ENCODE data around the gene GGACT.

The GGACT gene

GRCh38 chr13:100565286-100565685 lies 23.3 kb downstream of the GGACT start:
- Histone ChIP-seq H3K4me1 (ENCODE audit: control insufficient read depth, insufficient read depth, low read length) (no peaks in the 10 kb centered on the region), H3K36me3 (ENCODE audit: control insufficient read depth in 2 of 2, insufficient read depth in 1 of 2, low read length in 2 of 2) (no peaks in the 10 kb centered on the region), H3K9me3 (ENCODE audit: control insufficient read depth, insufficient read depth, low read depth, low read length) (no peaks in the 10 kb centered on the region), H3K4me3 (ENCODE audit: low read depth, low read length) (no peak overlapping the region), H3K27ac (ENCODE audit: extremely low read depth, low read depth, low read length) (no peak overlapping the region)
- POLR2A ChIA-PET = no interaction called here
- no peak for TF ChIP-seq ZNF16 (tag by site-specific recombination; IDR thresholded peaks at IDR 0.05; ENCODE audit: low read depth)
- no peak for TF ChIP-seq ZNF221 (tag by site-specific recombination; IDR thresholded peaks at IDR 0.05; ENCODE audit: borderline replicate concordance)
- no peak for TF ChIP-seq ZIC2 (tag by site-specific recombination; IDR thresholded peaks at IDR 0.05)
- no peak for TF ChIP-seq ZNF391 (tag by site-specific recombination; IDR thresholded peaks at IDR 0.05; ENCODE audit: borderline replicate concordance, low read depth)
- TF ChIP-seq GLI2 (tag by site-specific recombination; IDR thresholded peaks at IDR 0.05; ENCODE audit: borderline replicate concordance, low read depth) = no peak
- TF ChIP-seq BCL6B (tag by site-specific recombination; IDR thresholded peaks at IDR 0.05) = no peak
- no peak for TF ChIP-seq ZNF623 (tag by site-specific recombination; IDR thresholded peaks at IDR 0.05)
- no peak for TF ChIP-seq ZNF629 (tag by site-specific recombination; IDR thresholded peaks at IDR 0.05)
- TF ChIP-seq ZNF513 (tag by site-specific recombination; IDR thresholded peaks at IDR 0.05) = no peak
- TF ChIP-seq ZNF624 (tag by site-specific recombination; IDR thresholded peaks at IDR 0.05) = no peak
- no peak for TF ChIP-seq ZNF677 (tag by site-specific recombination; IDR thresholded peaks at IDR 0.05)
- no peak for TF ChIP-seq PBX3 (CRISPR knock-in tag; IDR thresholded peaks at IDR 0.05)
- no peak for TF ChIP-seq ZBTB6 (tag by site-specific recombination; IDR thresholded peaks at IDR 0.05)
- TF ChIP-seq ZNF837 (tag by site-specific recombination; IDR thresholded peaks at IDR 0.05) = no peak
- TF ChIP-seq HIC1 (tag by site-specific recombination; IDR thresholded peaks at IDR 0.05) = no peak
- TF ChIP-seq ZNF768 (tag by site-specific recombination; IDR thresholded peaks at IDR 0.05) = no peak
- TF ChIP-seq ZNF2 (tag by site-specific recombination; IDR thresholded peaks at IDR 0.05) = no peak
- TF ChIP-seq PRDM1 (tag by site-specific recombination; IDR thresholded peaks at IDR 0.05) = no peak
- no peak for TF ChIP-seq ZNF830 (tag by site-specific recombination; IDR thresholded peaks at IDR 0.05; ENCODE audit: low read depth)
- TF ChIP-seq GLIS2 (tag by site-specific recombination; IDR thresholded peaks at IDR 0.05) = no peak
- CTCF ChIA-PET = interaction anchor here (0.7 kb wide), 1 partner anchor 334 kb away, joined by 3 read pairs; no protein-coding TSS in a partner anchor
